Mammary epithelial cell (primary cell): ENCODE measurements around the gene CDH16.
A peak's percentile ranks its signal among the peaks of the same experiment; 100 is the strongest.

Experiments
- CTCF ChIP-seq, 2 donors: IDR thresholded peaks in 1 of 2; conservative IDR thresholded peaks in 1 of 2; 2 replicates each; pipeline ENCODE4 v1.5.1; 2011 to 2012; ENCODE audit warnings: inconsistent platforms in 2 of 2, low read length in 2 of 2, mild to moderate bottlenecking in 2 of 2, control low read depth in 1 of 2, low read depth in 1 of 2; ENCODE audit not compliant: insufficient read depth in 1 of 2; ENCODE audit errors: extremely low read depth in 1 of 2
- EZH2 ChIP-seq: IDR thresholded peaks from 2 replicates; pipeline ENCODE4 v1.6.1; 2012; ENCODE audit warnings: low read length, inconsistent platforms, borderline replicate concordance

- TF ChIP-seq CTCF (conservative IDR thresholded peaks at IDR 0.05 in 1 of 2, IDR thresholded peaks at IDR 0.05 in 1 of 2; ENCODE audit: extremely low read depth in 1 of 2, insufficient read depth in 1 of 2, low read depth in 1 of 2, low read length in 2 of 2) (peak in 1 of 2 donors; percentile 1), EZH2 (no peak)
These were observed 8.3 kb upstream of the CDH16 start for GRCh38 chr16:66926961-66927436.
